Ishikawa (cell line): ENCODE data around the gene MAPK1.

ENCODE experiments used
- CEBPB ChIP-seq: IDR thresholded peaks from 2 replicates; pipeline ENCODE4 v1.6.1; 2012
- CREB1 ChIP-seq: IDR thresholded peaks from 2 replicates; pipeline ENCODE4 v1.6.1; 2012; ENCODE audit warnings: low read depth
- EGR1 ChIP-seq: IDR thresholded peaks from 2 replicates; pipeline ENCODE4 v1.6.1; 2012
- EP300 ChIP-seq: IDR thresholded peaks from 2 replicates; pipeline ENCODE4 v1.6.1; 2012; ENCODE audit warnings: borderline replicate concordance
- RAD21 ChIP-seq: IDR thresholded peaks from 2 replicates; pipeline ENCODE4 v1.6.1; 2012; ENCODE audit warnings: low read depth
- TAF1 ChIP-seq: IDR thresholded peaks from 2 replicates; pipeline ENCODE4 v1.6.1; 2012; ENCODE audit warnings: low read depth, mild to moderate bottlenecking
- TCF12 ChIP-seq: IDR thresholded peaks from 2 replicates; pipeline ENCODE4 v1.6.1; 2012; ENCODE audit warnings: low read depth
- TEAD4 ChIP-seq: IDR thresholded peaks from 2 replicates; pipeline ENCODE4 v1.6.1; 2012
- YY1 ChIP-seq: IDR thresholded peaks from 2 replicates; pipeline ENCODE4 v1.6.1; 2012; ENCODE audit warnings: low read depth
- ZBTB7A ChIP-seq: IDR thresholded peaks from 2 replicates; pipeline ENCODE4 v1.6.1; 2012; ENCODE audit warnings: low read depth
- TF ChIP-seq, protein P1 (sequence below): IDR thresholded peaks from 2 replicates; pipeline ENCODE4 v1.6.1; 2012; ENCODE audit warnings: low read depth, mild to moderate bottlenecking
- TF ChIP-seq, protein P2 (sequence below): IDR thresholded peaks from 2 replicates; pipeline ENCODE4 v1.6.1; 2012

DNA sequence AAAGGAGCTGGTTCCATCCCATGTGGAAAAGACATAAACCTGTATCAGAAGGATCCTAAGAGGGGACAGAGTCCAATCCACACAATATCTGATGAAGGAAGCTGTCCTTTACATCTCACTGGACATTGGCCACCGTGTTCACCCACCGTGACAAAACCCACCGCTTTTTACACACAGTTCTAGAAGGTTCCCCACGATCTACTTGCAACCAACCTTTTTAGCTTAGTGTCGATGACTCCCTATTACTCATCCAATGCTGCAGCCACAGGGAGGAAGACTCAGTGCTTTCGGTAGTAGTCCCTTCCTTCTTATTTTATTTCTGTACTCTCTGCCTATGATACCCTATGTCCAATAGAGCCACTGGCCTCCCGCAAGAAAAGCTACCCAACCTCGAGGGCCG lies 65.4 kb downstream of the MAPK1 start:
- TF ChIP-seq EGR1 (no peak), EP300 (no peak), CREB1 (no peak), RAD21 (no peak), ZBTB7A (no peak), YY1 (no peak), TCF12 (no peak), TAF1 (no peak), CEBPB (no peak), TEAD4 (no peak)
- TF ChIP-seq, protein P1, sequence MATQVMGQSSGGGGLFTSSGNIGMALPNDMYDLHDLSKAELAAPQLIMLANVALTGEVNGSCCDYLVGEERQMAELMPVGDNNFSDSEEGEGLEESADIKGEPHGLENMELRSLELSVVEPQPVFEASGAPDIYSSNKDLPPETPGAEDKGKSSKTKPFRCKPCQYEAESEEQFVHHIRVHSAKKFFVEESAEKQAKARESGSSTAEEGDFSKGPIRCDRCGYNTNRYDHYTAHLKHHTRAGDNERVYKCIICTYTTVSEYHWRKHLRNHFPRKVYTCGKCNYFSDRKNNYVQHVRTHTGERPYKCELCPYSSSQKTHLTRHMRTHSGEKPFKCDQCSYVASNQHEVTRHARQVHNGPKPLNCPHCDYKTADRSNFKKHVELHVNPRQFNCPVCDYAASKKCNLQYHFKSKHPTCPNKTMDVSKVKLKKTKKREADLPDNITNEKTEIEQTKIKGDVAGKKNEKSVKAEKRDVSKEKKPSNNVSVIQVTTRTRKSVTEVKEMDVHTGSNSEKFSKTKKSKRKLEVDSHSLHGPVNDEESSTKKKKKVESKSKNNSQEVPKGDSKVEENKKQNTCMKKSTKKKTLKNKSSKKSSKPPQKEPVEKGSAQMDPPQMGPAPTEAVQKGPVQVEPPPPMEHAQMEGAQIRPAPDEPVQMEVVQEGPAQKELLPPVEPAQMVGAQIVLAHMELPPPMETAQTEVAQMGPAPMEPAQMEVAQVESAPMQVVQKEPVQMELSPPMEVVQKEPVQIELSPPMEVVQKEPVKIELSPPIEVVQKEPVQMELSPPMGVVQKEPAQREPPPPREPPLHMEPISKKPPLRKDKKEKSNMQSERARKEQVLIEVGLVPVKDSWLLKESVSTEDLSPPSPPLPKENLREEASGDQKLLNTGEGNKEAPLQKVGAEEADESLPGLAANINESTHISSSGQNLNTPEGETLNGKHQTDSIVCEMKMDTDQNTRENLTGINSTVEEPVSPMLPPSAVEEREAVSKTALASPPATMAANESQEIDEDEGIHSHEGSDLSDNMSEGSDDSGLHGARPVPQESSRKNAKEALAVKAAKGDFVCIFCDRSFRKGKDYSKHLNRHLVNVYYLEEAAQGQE = no peak
- TF ChIP-seq, protein P2, sequence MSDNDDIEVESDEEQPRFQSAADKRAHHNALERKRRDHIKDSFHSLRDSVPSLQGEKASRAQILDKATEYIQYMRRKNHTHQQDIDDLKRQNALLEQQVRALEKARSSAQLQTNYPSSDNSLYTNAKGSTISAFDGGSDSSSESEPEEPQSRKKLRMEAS = no peak
